OCI-LY1 (cell line): ENCODE results near the gene CACNA1C.

Experiments
- H2AFZ ChIP-seq: fragments of 200-600 bp; sonication (generic), shearing (Covaris generic); 2 replicates; pipeline ENCODE4 v1.6.0; 2014; ENCODE audit warnings: antibody characterized with exemption, mild to moderate bottlenecking, low read length
- H3F3A ChIP-seq: fragments of 200-600 bp; sonication (generic), shearing (Covaris generic); 2 replicates; pipeline ENCODE4 v1.6.0; 2014; ENCODE audit warnings: mild to moderate bottlenecking, antibody characterized with exemption, low read length, moderate library complexity; ENCODE audit not compliant: insufficient read depth
- H3K27ac ChIP-seq: fragments of 200-600 bp; sonication (generic); 2 replicates; pipeline ENCODE4 v1.5.1; 2014; ENCODE audit warnings: low read length, mixed run types, mild to moderate bottlenecking, low read depth; ENCODE audit not compliant: poor library complexity, severe bottlenecking
- H3K27me3 ChIP-seq: fragments of 200-600 bp; sonication (generic); 2 replicates; pipeline ENCODE4 v1.6.0; 2014; ENCODE audit warnings: antibody characterized with exemption, mild to moderate bottlenecking, low read length, moderate library complexity; ENCODE audit not compliant: insufficient read depth
- H3K36me3 ChIP-seq: fragments of 200-600 bp; sonication (generic); 2 replicates; pipeline ENCODE4 v1.6.1; 2014; ENCODE audit warnings: mild to moderate bottlenecking, antibody characterized with exemption, low read length, moderate library complexity, mixed read lengths; ENCODE audit not compliant: insufficient read depth
- H3K4me1 ChIP-seq: fragments of 200-600 bp; sonication (generic); 2 replicates; pipeline ENCODE4 v1.5.1; 2014; ENCODE audit warnings: mild to moderate bottlenecking, low read length, moderate library complexity; ENCODE audit not compliant: insufficient read depth, severe bottlenecking
- H3K4me2 ChIP-seq: fragments of 200-600 bp; sonication (generic), shearing (Covaris generic); 2 replicates; pipeline ENCODE4 v1.6.1; 2014; ENCODE audit warnings: low read length
- H3K4me3 ChIP-seq: fragments of 200-600 bp; sonication (generic); 2 replicates; pipeline ENCODE4 v1.5.1; 2014; ENCODE audit warnings: low read length, low read depth, mild to moderate bottlenecking, mixed read lengths; ENCODE audit not compliant: poor library complexity, severe bottlenecking
- H3K79me2 ChIP-seq: fragments of 200-600 bp; shearing (Covaris generic); 2 replicates; pipeline ENCODE4 v1.6.1; 2016; ENCODE audit warnings: mixed run types, low read length, mixed read lengths; ENCODE audit not compliant: insufficient read depth
- H3K9ac ChIP-seq: fragments of 200-600 bp; sonication (generic), shearing (Covaris generic); 2 replicates; pipeline ENCODE4 v1.6.1; 2014; ENCODE audit warnings: mild to moderate bottlenecking, low read length, mixed read lengths
- H3K9me2 ChIP-seq: fragments of 200-600 bp; sonication (generic), shearing (Covaris generic); 2 replicates; pipeline ENCODE4 v1.6.1; 2014; ENCODE audit warnings: low read depth, mild to moderate bottlenecking, low read length, mixed read lengths
- H3K9me3 ChIP-seq: fragments of 200-600 bp; shearing (Covaris generic); 2 replicates; pipeline ENCODE4 v1.6.1; 2014; ENCODE audit warnings: low read length, mixed read lengths
- H4K20me1 ChIP-seq: fragments of 200-600 bp; sonication (generic), shearing (Covaris generic); 2 replicates; pipeline ENCODE4 v1.6.0; 2016; ENCODE audit warnings: mild to moderate bottlenecking, low read length; ENCODE audit not compliant: insufficient read depth
- CTCF ChIP-seq: fragments of 200-600 bp; sonication (generic), shearing (Covaris generic); IDR thresholded peaks from 2 replicates; pipeline ENCODE4 v1.5.1; 2017; ENCODE audit warnings: mild to moderate bottlenecking, antibody characterized with exemption, low read length, moderate library complexity, mixed read lengths
- EZH2 ChIP-seq: fragments of 200-600 bp; sonication (generic), shearing (Covaris generic); IDR thresholded peaks from 2 replicates; pipeline ENCODE4 v1.8.0; 2017; ENCODE audit warnings: borderline replicate concordance, mixed run types, mild to moderate bottlenecking, antibody characterized with exemption, low read length, moderate library complexity, mixed read lengths

The CACNA1C gene

DNA sequence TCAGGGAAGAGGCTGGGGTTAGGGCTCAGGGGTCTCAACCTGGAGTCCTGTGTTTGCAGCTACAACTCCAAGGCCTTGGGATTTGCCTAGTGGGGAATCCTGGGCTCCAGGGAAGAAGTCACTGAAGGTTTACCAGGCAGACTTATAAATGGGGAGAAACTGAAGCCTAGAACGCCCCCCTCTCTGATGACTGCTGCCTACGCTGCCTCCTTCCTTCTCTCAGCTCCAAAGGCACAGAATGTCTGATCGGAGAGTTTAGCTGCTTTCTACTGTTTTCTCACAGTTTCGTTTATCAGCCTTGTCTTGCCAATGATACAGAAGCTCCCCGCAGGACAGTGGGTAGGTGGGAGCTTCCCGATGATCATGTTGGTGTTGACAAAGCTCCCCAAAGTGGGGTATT is 101.7 kb downstream of the CACNA1C start:
- Histone ChIP-seq H3K79me2 (no peaks in the 10 kb centered on the region), H3K36me3 (no peaks in the 10 kb centered on the region; the same call in 1 of the 2 replicates), H2AFZ (no peak overlapping the region), H3K27me3 (no peaks in the 10 kb centered on the region; the same call in 1 of the 2 replicates), H4K20me1 (no peaks in the 10 kb centered on the region), H3K4me1 (peaks cover 6% of the 10 kb centered on the region), H3K9ac (no peak overlapping the region), H3K4me3 (no peak overlapping the region), H3K27ac (no peak overlapping the region), H3K9me2 (no peaks in the 10 kb centered on the region), H3F3A (no peaks in the 10 kb centered on the region), H3K4me2 (no peak overlapping the region), H3K9me3 (no peaks in the 10 kb centered on the region)
- TF ChIP-seq CTCF (no peak), EZH2 (no peak)

DNA sequence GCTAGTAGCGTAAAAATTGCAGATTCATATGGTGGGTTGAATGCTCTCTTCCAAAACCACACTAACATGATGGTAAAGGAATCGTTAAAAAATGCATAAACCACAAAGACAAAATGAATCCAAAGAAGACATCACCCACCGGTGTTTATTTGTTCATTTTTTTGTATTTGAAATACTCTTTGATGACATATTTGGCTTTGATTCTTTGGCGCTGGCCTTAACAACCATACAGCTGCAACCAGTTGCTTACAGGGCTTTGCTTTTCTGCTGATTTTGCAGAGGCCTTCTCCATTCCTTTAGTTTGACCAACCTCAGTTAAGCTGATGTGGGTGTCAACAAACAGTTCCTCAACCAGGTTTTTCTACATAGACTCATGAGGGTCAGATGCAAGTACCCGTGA is 103.5 kb downstream of the CACNA1C start:
- Histone ChIP-seq H3K9ac (no peak overlapping the region), H2AFZ (no peak overlapping the region), H3K9me2 (no peaks in the 10 kb centered on the region), H3K4me3 (no peak overlapping the region), H3K79me2 (no peaks in the 10 kb centered on the region), H3F3A (no peaks in the 10 kb centered on the region), H3K27ac (no peak overlapping the region), H3K36me3 (no peaks in the 10 kb centered on the region; the same call in 1 of the 2 replicates), H3K9me3 (no peaks in the 10 kb centered on the region), H3K4me2 (no peak overlapping the region), H3K4me1 (peaks cover 7% of the 10 kb centered on the region), H3K27me3 (no peaks in the 10 kb centered on the region; the same call in 1 of the 2 replicates), H4K20me1 (no peaks in the 10 kb centered on the region)
- TF ChIP-seq CTCF, result no peak
- no peak for TF ChIP-seq EZH2

GRCh38 chr12:2160043-2160442 is 107.3 kb downstream of the CACNA1C start:
- H3K79me2 ChIP-seq, result no peaks in the 10 kb centered on the region
- no peaks in the 10 kb centered on the region; the same call in 1 of the 2 replicates for H3K27me3 ChIP-seq
- H3F3A ChIP-seq, result no peaks in the 10 kb centered on the region

More at GRCh38 chr12:2160043-2160442, 107.3 kb downstream of the CACNA1C start:
- peaks cover 4% of the 10 kb centered on the region for H3K4me1 ChIP-seq
- H3K4me3 ChIP-seq, result no peak overlapping the region
- TF ChIP-seq CTCF (no peak), EZH2 (no peak)
- no peaks in the 10 kb centered on the region for H3K9me3 ChIP-seq
- H3K4me2 ChIP-seq, result no peak overlapping the region
- H3K9ac ChIP-seq, result no peak overlapping the region
- H3K9me2 ChIP-seq, result no peaks in the 10 kb centered on the region
- H3K36me3 ChIP-seq, result no peaks in the 10 kb centered on the region; the same call in 1 of the 2 replicates
- H3K27ac ChIP-seq, result no peak overlapping the region
- no peaks in the 10 kb centered on the region for H4K20me1 ChIP-seq
- no peak overlapping the region for H2AFZ ChIP-seq
